ENCODE results near the gene PHTF1.
"Not testable (repeated sequence)": the region's sequence is repeated elsewhere in the genome, so short reads cannot be mapped to it uniquely, and the experiment has no call there.

DNA sequence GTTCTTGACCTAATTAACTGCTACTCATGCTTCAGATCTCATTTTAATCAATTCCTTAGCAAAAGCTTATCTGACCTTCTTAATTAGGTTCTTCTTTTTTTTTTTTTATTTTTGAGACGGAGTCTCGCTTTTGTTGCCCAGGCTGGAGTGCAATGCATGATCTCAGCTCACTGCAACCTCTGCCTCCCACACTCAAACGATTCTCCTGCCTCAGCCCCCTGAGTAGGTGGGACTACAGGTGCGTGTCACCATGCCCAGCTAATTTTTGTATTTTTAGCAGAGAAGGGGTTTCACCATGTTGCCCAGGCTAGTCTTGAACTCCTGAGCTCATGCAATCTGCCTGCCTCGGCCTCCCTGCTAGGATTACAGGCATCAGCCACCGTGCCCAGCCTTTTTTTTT is 6.0 kb downstream of the PHTF1 start:
- TF ChIP-seq CTCF, POLR2A (IDR thresholded peaks at IDR 0.05): not testable (repeated sequence)
